Measurements from ENCODE around the gene PLEKHA6.

Gene PLEKHA6

DNA sequence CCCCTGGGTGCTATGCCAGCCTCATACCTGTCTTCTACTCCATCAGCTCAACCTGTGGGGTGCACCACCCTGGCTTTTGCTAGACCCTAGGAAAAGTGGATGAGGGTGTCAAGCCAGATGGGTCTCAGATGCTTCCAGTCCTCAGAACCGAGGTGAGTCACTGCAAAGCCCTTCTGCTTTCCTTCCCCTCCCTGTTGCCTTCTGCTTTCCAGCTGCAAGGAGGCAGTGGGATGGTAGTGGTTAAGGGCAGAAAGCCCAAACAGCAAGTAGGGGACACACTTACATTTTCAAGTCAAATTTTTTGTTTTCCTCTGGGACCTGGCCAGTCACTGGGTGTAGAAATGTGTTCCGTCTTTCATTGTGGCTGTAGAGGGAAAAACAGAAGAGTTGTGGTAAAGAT is 85.3 kb downstream of the PLEKHA6 start:
- DNase-seq, result no peak
- intact Hi-C loops (cut with DNase I; ENCODE audit: low total_unique reads), result no loop called here
- Histone ChIP-seq H3K27ac (no peak overlapping the region), H3K9me3 (no peaks in the 10 kb centered on the region), H3K36me3 (peaks cover 0 to 38% (median 0%) of the 10 kb centered on the region in 3 donors), H3K4me3 (no peak overlapping the region), H3K4me1 (peaks cover 0 to 35% (median 13%) of the 10 kb centered on the region in 4 donors), H3K27me3 (peaks cover 0 to 4% of the 10 kb centered on the region in 2 donors)
- TF ChIP-seq, protein P1, sequence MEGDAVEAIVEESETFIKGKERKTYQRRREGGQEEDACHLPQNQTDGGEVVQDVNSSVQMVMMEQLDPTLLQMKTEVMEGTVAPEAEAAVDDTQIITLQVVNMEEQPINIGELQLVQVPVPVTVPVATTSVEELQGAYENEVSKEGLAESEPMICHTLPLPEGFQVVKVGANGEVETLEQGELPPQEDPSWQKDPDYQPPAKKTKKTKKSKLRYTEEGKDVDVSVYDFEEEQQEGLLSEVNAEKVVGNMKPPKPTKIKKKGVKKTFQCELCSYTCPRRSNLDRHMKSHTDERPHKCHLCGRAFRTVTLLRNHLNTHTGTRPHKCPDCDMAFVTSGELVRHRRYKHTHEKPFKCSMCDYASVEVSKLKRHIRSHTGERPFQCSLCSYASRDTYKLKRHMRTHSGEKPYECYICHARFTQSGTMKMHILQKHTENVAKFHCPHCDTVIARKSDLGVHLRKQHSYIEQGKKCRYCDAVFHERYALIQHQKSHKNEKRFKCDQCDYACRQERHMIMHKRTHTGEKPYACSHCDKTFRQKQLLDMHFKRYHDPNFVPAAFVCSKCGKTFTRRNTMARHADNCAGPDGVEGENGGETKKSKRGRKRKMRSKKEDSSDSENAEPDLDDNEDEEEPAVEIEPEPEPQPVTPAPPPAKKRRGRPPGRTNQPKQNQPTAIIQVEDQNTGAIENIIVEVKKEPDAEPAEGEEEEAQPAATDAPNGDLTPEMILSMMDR (IDR thresholded peaks at IDR 0.05), result no peak

DNA sequence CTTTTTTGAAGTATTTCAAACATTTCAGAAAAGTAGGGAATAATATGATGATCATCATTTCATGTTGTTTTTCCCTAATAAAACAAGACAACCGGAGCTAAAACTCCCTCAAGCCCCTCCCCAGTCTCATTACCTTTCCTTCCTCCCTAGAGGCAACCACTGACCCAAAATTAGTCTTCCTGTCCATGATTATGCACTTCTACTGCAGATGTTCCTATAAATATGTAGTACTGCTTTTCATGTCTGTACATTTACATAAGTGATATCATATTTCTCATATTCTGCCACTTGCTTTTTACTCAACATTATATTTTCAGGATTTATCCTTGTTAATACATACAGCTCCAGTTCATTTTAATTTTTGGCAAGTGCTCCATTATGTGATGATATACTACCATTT is 87.2 kb downstream of the PLEKHA6 start:
- H3K36me3 ChIP-seq, result peaks cover 0 to 46% (median 0%) of the 10 kb centered on the region in 3 donors
- no peaks in the 10 kb centered on the region for H3K9me3 ChIP-seq
- intact Hi-C loops (cut with DNase I; ENCODE audit: low total_unique reads), result no loop called here
- no peak for DNase-seq
- H3K27ac ChIP-seq, result no peak overlapping the region
- TF ChIP-seq, protein P1 (IDR thresholded peaks at IDR 0.05), result no peak
- peaks cover 0 to 4% of the 10 kb centered on the region in 2 donors for H3K27me3 ChIP-seq
- H3K4me1 ChIP-seq, result peaks cover 0 to 30% (median 10%) of the 10 kb centered on the region in 4 donors
- H3K4me3 ChIP-seq, result no peak overlapping the region

DNA sequence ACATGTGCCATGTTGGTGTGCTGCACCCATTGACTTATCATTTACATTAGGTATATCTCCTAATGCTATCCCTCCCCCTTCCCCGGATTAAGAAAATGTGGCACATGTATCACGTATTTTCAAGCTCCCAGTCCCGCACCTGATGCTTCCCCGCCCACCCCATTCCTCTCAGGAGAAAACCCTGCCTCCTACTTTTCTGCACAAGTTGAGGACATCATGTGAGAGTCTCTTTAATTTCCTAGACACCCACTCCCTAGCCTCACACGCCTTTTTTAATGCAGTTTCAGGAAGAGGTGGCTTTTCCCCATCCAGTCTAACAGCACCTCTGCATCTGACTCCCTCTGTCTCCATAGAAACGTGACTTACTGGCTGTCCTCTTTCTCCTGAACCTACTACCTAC is 87.8 kb downstream of the PLEKHA6 start:
- no peak for DNase-seq
- TF ChIP-seq, protein P1 (IDR thresholded peaks at IDR 0.05), result no peak
- H3K27ac ChIP-seq, result no peak overlapping the region
- intact Hi-C loops (cut with DNase I; ENCODE audit: low total_unique reads), result no loop called here
- no peaks in the 10 kb centered on the region for H3K9me3 ChIP-seq
- peaks cover 0 to 4% of the 10 kb centered on the region in 2 donors for H3K27me3 ChIP-seq
- H3K4me1 ChIP-seq, result peaks cover 0 to 25% (median 7%) of the 10 kb centered on the region in 4 donors
- no peak overlapping the region for H3K4me3 ChIP-seq
- H3K36me3 ChIP-seq, result peaks cover 0 to 47% (median 0%) of the 10 kb centered on the region in 3 donors

- intact Hi-C loops (cut with DNase I; ENCODE audit: low total_unique reads), result no loop called here
- TF ChIP-seq, protein P1 (IDR thresholded peaks at IDR 0.05), result no peak
- DNase-seq, result no peak
- H3K9me3 ChIP-seq, result no peaks in the 10 kb centered on the region
- no peak overlapping the region for H3K27ac ChIP-seq
- H3K36me3 ChIP-seq, result peaks cover 0 to 69% (median 0%) of the 10 kb centered on the region in 3 donors
- no peaks in the 10 kb centered on the region for H3K4me1 ChIP-seq
- no peaks in the 10 kb centered on the region for H3K27me3 ChIP-seq
- no peak overlapping the region for H3K4me3 ChIP-seq
Observed at GRCh38 chr1:204268101-204268500, 91.6 kb downstream of the PLEKHA6 start.

DNA sequence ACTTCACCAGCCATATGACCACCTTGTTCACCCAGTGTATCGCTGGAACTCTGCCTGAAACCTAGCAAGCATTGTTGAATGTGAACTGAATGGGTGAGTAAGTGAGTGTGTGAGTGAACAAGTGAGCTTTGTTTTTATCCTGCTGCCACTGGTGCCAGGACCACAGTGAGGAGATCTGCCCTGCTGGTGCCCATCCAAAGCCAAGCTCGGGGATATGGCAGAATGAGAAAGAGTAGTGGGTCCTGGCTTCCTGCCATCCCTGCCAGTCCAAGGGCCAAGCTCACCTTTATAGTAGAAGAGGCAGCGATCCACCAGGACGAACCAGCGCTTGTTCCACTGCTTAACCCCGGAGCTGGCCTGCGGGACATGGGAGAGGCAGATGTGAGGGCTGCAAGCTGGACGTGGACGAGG is 92.5 kb downstream of the PLEKHA6 start:
- H3K36me3 ChIP-seq, result peaks cover 0 to 69% (median 0%) of the 10 kb centered on the region in 3 donors
- TF ChIP-seq, protein P1 (IDR thresholded peaks at IDR 0.05), result no peak
- no peak for DNase-seq
- no peak overlapping the region for H3K4me3 ChIP-seq
- H3K27me3 ChIP-seq, result no peaks in the 10 kb centered on the region
- no peak overlapping the region for H3K27ac ChIP-seq
- no peaks in the 10 kb centered on the region for H3K9me3 ChIP-seq
- intact Hi-C loops (cut with DNase I; ENCODE audit: low total_unique reads), result no loop called here
- no peaks in the 10 kb centered on the region for H3K4me1 ChIP-seq
